GM19239 (cell line): ENCODE results near the gene LYSET.
"Not testable (repeated sequence)": the region's sequence is repeated elsewhere in the genome, so short reads cannot be mapped to it uniquely, and the experiment has no call there.

Experiments used
- DNase-seq: peaks from one replicate; pipeline ENCODE4 v3.0.0; 2011; ENCODE audit warnings: low spot score; ENCODE audit not compliant: insufficient read length
- FAIRE-seq: peaks from 2 replicates; lab custom pipeline; 2011; peaks lifted over from hg19 to GRCh38; lab: Jason Lieb, UNC

The LYSET gene

DNA sequence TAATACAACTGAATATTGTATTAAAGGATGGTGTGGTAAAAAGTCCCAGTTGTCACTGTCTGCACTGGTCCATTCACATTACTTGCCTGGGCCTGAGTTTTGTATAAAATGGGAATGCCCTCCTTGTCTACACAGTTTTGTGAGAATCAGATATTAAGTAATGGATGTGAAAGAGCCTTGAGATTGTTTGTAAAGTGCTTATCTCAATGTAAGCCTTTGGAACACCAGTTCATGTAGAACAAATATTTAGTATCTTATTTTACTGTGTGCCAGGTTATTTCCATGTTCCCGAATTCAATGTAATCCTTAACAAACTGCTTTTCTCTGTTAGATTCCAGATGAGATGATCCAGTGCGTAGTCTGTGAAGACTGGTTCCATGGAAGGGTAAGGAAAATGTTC lies 29.5 kb downstream of the LYSET start:
- DNase-seq (no peak), FAIRE-seq (no peak)

DNA sequence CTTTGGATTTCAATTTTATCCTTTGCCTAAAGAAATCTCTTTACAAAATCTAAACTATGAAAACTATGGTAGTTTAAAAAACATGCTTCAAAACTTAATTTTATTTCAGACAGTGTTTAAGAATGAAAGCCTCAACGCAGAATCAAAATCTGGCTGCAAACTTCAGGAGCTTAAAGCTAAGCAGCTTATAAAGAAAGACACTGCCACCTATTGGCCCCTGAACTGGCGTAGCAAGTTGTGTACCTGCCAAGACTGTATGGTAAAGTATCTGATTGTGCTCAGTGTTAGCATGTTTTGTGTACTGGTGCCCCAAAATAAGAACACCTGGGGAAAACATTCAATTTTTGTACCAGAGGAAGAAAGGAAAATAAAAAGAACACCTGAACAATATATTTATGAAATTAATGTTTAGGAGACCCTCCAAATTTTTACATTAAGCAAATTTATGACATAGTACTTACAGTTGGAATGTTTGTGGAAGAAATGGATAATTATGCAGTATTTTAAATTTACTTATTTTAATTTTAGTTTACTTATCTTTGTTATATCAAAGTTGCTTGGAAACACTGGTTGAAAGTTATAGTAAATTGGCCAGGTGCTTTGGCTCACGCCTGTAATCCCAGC lies 34.1 kb downstream of the LYSET start:
- no peak for DNase-seq

DNA sequence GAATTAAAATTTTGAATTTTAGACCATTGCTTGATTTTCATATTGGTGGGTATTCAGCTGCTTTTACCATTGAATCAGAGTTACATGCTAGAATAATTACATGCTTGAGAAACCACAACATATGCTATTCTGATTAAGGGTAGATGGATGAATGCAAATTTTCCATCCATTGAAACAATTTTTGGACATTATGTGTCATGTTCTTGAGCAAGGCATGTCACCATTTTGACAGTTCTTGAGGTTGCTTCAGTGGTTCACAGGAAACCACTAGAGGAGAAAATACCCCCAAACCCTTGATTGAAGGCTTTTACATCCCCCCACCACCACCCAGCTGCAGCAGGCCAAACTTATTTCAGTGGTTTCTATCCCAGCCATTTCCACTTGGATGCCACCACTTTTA lies 35.4 kb downstream of the LYSET start:
- no peak for DNase-seq
- FAIRE-seq = no peak

More for the DNA sequence above, 34.1 kb downstream of the LYSET start:
- peak; percentile 52 for FAIRE-seq

DNA sequence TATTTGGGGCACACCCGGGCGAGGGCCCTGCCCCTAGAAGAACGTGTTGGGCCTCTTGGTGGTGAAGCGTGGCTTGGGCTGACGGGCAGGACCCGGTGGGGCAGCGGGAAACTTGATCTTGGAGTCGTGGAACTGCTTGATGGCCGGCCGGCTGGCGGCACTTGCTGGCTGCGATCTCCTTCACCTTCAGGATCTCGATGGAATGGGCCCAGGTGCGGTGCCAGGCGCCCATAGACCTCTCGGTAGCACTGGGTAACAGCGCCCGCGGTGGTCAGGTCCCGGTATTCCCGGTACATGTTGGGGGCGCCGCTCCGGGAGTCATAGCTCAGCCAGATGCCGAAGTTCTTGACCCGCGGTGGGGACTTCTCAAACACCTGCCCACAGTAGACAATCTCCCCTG lies 38.4 kb downstream of the LYSET start:
- no peak for DNase-seq
- no peak for FAIRE-seq

DNA sequence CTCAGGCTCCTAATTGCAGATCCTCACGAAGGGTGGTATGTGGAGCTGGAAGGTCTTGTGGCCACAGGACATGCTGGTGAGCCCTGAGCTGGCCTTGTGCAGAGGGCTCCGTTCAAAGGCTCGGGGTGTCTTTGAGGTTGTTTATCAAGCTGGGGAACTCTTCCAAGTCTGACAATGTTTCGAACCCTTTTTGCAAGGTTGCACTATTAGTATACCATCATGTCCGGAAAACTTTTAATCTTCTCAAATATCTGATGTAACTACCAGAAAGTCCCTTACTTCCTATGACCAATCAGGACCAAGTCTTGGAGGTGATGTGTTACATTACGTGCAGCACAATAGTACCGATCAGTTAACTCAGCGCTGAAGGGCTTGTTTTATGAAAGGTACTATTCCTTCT lies 43.4 kb downstream of the LYSET start:
- DNase-seq (no peak), FAIRE-seq (no peak)

DNA sequence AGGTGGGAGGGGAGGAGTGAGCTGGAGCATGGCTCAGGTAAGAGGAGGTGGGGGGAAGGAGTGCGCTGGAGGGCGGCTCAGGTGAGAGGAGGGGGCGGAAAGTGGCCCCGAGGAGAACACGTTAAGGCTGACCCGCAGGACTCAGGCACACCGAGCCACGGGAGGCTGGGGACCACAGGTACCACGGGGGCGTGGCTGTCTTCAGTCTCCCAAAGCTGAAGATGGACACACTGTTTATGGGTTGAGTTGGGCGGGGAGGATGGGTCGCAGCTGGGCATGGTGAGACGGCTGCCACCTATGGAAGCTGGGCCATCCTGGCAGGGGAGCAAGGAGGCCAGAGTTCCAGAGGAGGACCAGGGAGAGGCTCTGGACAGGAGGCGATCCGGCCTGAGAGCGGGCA lies 45.4 kb downstream of the LYSET start:
- FAIRE-seq (no peak), DNase-seq (no peak)

DNA sequence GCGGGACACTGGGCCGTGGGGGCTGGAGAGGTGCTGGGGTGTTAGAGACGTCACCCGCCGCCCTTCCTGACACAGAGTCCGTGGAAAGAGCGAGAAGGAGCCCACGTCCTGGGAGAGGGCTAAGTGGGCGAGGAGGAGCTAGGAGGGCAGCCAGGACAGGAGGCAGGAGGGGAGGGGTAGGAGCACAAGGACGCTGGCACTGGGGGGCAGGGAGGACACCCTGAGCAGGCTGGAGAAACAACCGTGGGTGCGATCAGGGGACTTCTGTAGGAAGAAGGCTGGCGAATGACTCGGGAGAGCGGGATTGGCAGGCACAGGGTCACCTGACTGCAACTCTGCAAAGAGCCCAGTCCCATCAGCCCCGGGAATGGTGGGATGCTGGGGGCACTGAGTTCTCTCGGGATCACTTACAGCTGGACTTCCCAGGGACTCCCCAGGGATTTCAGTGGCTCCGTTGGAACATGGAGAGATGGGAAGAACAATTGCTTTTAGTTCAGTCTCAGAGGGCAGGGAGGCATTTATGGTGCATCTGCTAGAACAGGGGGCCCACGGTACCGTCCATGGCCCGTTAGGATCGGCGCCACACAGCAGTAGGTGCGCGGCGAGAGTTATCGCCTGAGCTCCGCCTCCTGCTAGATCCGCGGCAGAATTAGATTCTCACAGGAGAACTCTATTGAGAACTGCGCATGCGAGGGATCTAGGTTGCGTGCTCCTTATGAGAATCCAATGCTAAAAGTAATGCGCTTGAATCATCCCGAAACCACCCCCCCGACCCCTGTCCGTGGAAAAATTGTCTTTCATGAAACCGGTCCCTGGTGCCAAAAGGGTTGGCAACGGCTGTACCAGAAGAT lies 46.2 kb downstream of the LYSET start:
- FAIRE-seq (no peak), DNase-seq (no peak)

DNA sequence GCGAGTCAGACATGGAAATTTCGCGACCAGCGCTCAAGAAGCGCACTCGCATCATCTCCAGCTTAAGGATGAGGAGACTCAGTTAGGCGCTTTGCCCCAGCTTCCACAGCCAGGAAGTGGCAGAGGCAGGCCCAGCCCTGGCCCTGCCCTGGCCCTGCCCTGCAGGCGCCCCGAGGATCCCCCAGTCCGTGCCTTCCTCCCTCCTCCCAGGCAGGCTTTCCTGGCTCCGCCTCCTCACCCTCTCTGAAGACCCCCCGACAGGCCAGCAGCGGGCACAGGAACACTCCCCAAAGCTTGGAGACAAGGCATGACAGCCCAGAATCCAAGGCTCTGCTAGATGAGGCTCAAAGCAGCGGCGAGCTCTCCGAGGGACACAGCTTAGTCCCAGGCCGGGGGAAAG lies 47.0 kb downstream of the LYSET start:
- FAIRE-seq (no peak), DNase-seq (no peak)

DNA sequence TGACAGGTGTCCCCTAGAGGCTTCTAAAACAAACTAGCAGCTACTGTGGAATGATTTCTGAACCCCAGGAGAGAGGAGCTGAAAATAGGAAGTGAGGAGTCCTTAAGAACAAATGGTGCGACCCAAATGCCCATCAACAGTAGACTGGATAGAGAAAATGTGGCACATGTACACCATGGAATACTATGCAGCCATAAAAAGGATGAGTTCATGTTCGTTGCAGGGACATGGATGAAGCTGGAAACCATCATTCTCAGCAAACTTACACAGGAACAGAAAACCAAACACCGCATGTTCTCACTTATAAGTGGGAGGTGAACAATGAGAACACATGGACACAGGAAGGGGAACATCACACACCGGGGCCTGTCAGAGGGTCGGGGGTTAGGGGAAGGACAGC lies 48.0 kb downstream of the LYSET start:
- FAIRE-seq, DNase-seq: not testable (repeated sequence)

DNA sequence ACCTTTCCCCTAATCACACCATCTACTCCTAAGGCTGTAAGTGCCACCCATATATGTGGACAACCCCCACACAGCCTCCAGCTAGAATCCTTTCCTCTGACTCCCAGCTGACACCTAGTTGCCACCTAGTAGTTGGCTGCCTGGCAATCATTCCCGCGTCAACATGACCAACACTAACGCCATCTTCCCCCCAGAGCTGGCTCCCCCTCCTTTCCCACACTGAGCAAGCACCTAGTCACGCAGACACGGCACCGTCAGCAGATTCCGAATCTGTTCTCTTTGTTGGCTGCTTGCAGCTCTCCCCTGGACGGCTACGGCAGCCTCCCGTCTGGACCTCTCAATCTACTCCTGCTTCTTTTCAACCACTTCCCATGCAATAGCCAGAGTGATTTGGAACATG lies 49.7 kb downstream of the LYSET start:
- no peak for DNase-seq
- FAIRE-seq = no peak
